Measurements from ENCODE around the gene MICAL2.

MICAL2 gene

GRCh38 chr11:12235947-12236743 is 125.8 kb downstream of the MICAL2 start:
- peak; percentile 78 for DNase-seq

- DNase-seq: no peak
These were observed 126.3 kb downstream of the MICAL2 start for GRCh38 chr11:12236744-12237101.

- no peak for DNase-seq
These were observed 127.0 kb downstream of the MICAL2 start for GRCh38 chr11:12237381-12237784.

- DNase-seq: no peak
These were observed 128.0 kb downstream of the MICAL2 start for GRCh38 chr11:12238420-12238819.

GRCh38 chr11:12239396-12239795 is 129.0 kb downstream of the MICAL2 start:
- no peak for DNase-seq

- no peak for DNase-seq
These were observed 129.5 kb downstream of the MICAL2 start for GRCh38 chr11:12239804-12240371.

GRCh38 chr11:12240677-12241076 is 130.3 kb downstream of the MICAL2 start:
- DNase-seq: no peak

GRCh38 chr11:12241401-12241800 is 131.0 kb downstream of the MICAL2 start:
- DNase-seq: no peak

GRCh38 chr11:12241971-12242672 is 131.7 kb downstream of the MICAL2 start:
- DNase-seq: no peak

- DNase-seq: no peak
These were observed 132.6 kb downstream of the MICAL2 start for GRCh38 chr11:12242966-12243365.

- DNase-seq: no peak
These were observed 133.1 kb downstream of the MICAL2 start for GRCh38 chr11:12243486-12243885.

GRCh38 chr11:12243911-12244550 is 133.6 kb downstream of the MICAL2 start:
- DNase-seq: peak; percentile 43

GRCh38 chr11:12245091-12245490 is 134.7 kb downstream of the MICAL2 start:
- DNase-seq: no peak

- DNase-seq: no peak
These were observed 135.2 kb downstream of the MICAL2 start for GRCh38 chr11:12245549-12246016.

GRCh38 chr11:12246147-12246546 is 135.8 kb downstream of the MICAL2 start:
- DNase-seq: no peak

- DNase-seq: no peak
These were observed 136.6 kb downstream of the MICAL2 start for GRCh38 chr11:12246989-12247388.

- DNase-seq: no peak
These were observed 137.3 kb downstream of the MICAL2 start for GRCh38 chr11:12247543-12248254.

- DNase-seq: no peak
These were observed 137.9 kb downstream of the MICAL2 start for GRCh38 chr11:12248330-12248729.

GRCh38 chr11:12249590-12250260 is 139.3 kb downstream of the MICAL2 start:
- no peak for DNase-seq

- DNase-seq: no peak
These were observed 141.5 kb downstream of the MICAL2 start for GRCh38 chr11:12251666-12252560.

GRCh38 chr11:12253843-12254281 is 143.5 kb downstream of the MICAL2 start:
- no peak for DNase-seq
